GM12875 (cell line): ENCODE results near the gene SIT1.
"Not testable (repeated sequence)": the region's sequence is repeated elsewhere in the genome, so short reads cannot be mapped to it uniquely, and the experiment has no call there.

ENCODE experiments used
- H3K4me3 ChIP-seq: one replicate; pipeline ENCODE4 v1.5.1; 2011; ENCODE audit warnings: low read depth, low read length, control low read depth
- TF ChIP-seq, protein P1 (sequence below): IDR thresholded peaks from 2 replicates; pipeline ENCODE4 v1.5.1; 2011; ENCODE audit warnings: low read depth, mild to moderate bottlenecking, control low read depth, inconsistent platforms, low read length, moderate library complexity, borderline replicate concordance; ENCODE audit not compliant: insufficient read depth

SIT1 gene

DNA sequence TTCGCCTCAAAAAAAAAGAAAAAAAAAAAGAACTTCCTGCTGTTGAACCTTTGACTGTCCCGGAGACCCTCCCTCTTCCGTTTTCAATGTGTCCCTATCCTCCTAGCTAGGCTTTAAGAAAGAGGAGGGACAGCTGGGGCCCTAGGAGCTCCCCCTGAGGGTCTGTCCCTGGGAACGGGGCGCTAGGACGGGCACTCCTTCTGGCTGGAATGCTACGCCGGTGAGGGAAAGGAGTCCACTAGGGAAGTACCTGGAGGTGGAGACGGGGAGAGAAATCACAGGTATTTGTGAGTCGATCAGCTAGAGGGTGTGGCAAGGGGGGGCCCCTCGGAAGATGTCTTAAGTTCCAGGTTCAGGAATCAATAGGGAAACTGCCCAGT, 4.6 kb downstream of the SIT1 start:
- TF ChIP-seq, protein P1, sequence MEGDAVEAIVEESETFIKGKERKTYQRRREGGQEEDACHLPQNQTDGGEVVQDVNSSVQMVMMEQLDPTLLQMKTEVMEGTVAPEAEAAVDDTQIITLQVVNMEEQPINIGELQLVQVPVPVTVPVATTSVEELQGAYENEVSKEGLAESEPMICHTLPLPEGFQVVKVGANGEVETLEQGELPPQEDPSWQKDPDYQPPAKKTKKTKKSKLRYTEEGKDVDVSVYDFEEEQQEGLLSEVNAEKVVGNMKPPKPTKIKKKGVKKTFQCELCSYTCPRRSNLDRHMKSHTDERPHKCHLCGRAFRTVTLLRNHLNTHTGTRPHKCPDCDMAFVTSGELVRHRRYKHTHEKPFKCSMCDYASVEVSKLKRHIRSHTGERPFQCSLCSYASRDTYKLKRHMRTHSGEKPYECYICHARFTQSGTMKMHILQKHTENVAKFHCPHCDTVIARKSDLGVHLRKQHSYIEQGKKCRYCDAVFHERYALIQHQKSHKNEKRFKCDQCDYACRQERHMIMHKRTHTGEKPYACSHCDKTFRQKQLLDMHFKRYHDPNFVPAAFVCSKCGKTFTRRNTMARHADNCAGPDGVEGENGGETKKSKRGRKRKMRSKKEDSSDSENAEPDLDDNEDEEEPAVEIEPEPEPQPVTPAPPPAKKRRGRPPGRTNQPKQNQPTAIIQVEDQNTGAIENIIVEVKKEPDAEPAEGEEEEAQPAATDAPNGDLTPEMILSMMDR: no peak
- H3K4me3 ChIP-seq: peak overlapping the region; percentile 58

DNA sequence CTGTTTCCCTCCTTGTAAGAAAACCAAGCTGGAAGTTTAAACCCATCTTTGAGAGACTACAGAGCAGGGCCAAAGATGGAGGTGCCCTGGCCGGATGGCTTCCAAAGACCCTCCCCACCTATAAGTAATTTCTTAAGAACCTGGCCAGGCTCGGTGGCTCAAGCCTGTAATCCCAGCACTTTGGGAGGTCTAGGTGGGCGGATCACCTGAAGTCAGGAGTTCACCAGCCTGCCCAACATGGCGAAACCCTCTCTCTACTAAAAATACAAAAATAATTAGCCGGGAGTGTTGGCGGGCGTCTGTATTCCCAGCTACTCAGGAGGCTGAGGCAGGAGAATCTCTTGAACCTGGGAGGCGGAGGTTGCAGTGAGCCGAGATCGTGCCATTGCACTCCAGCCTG, 5.0 kb downstream of the SIT1 start:
- H3K4me3 ChIP-seq: peak overlapping the region; percentile 58

DNA sequence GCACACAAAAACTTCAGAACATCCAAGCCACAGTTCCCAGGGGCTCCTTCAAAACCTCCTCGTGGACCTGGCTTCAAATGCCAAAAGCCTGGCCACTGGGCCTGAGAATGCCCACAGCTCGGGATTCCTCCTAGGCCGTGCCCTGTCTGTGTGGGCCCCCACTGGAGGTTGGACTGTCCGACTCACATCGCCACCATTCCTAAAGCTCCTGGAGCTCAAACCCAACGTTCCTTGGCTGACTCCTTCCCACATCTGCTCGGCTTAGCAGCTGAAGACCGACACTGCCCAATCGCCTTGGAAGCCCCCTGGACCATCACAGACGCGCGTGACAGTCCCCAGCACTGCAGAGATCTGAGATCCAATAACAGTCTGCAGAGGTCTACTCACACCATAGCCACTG, 7.7 kb downstream of the SIT1 start:
- no peak overlapping the region for H3K4me3 ChIP-seq
- TF ChIP-seq, protein P1: no peak

DNA sequence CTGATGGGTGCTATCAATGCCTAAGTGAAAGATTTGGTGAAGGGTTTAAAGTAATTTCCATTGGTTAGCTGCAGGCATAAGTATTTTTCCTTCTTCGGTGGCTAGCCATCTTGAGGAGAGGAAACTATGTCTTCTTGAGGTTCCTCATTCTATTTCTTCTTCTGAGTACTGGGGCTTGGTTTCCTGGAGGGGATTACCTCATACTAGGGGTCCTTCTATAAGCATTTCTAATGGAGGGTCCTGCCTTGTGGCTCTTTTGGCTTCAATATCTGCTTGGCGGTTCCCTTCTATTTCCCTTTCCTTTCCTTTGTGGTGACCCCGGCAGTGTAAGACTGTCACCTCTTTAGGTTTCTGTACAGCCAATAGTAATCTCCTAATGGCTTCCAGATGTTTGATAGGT, 9.3 kb downstream of the SIT1 start:
- not testable (repeated sequence) for H3K4me3 ChIP-seq

DNA sequence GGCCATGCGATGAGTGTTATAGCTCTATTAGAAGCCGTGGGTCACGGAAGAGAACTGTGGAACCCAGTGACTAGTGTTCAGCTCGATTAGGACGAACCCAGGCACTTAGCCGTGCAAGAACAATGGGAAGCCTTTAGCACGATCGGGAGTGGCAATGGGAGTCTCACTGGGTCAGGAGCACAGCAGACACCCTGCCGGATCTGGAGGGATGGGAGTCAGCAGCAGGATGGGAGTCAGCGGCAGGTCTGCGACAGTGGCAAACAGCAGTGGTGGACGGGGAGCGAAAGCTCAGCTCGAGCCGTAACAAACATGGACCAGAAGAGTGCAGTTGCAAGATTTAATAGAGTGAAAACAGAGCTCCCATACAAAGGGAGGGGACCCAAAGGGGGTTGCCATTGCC, 10.3 kb downstream of the SIT1 start:
- H3K4me3 ChIP-seq: not testable (repeated sequence)

DNA sequence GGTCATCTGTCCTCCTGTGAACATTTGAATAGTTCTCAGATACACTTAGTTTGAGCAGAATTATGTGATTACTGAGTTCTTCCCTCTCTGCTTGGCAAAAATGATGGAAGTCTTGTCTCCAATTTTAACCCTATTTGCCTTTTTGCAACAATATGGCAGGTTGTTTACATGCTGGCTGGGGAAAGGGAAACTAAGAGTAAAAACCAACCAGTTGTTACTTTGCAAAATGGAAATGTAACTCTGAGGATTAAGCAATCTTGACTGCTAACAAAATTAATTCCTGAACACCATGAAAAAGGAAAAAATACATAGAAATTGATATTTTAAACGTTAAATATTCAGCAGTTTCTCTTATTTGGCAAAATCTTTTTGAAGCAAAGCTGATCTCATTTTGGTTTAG, 11.1 kb downstream of the SIT1 start:
- no peak overlapping the region for H3K4me3 ChIP-seq
- TF ChIP-seq, protein P1: no peak

DNA sequence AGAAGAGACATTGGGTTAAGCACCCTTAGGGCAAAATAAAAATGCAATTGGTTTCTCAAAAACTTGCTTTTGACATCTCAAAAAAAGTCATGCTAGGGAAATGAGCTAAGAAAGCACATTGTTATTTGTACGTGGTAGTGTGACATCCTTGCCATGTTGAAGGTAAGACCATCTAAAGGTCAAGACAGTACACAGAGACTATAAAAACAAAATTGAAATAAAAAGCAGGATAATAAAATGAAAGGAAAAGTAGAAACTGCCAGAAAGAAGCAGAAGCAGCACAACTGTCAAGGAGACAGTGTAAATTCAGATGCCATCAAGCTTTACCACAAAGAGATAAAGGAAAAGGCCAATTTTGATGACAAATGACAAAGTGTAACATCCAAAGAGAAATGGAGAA, 11.5 kb downstream of the SIT1 start:
- H3K4me3 ChIP-seq: not testable (repeated sequence)

DNA sequence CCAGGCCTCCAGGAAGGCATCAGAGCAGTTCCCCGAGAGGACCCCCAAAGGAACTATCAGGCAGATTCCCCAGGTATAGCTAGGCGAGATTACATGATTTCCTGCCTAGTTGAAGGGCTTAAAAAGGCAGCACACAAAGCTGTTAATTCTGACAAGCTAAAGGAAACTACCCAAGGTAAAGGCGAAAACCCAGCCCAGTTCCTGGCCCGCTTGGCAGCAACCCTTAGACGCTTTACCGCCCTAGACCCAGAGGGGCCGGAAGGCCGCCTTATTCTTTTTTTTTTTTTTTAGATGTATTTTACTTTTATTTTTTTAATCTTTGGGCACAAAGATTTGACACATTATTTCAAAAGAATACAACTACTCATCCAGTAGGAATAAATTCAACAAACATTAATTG, 12.0 kb downstream of the SIT1 start:
- not testable (repeated sequence) for H3K4me3 ChIP-seq

DNA sequence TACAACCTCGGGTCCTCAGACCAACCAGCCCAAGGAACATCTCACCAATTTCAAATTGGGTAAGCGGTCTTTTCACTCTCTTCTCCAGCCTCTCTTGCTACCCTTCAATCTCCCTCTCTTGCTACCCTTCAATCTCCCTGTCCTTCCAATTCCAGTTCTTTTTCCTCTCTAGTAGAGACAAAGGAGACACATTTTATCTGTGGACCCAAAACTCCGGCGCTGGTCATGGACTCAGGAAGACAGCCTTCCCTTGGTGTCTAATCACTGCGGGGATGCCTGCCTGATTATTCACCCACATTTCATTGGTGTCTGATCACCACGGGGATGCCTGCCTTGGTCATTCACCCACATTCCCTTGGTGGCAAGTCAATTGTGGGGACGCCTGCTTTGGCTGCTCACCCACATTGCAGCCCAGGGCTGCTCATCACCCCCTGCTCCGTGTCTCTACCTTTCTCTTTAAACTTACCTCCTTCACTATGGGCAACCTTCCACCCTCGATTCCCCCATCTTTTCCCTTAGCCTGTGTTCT, 13.2 kb downstream of the SIT1 start:
- H3K4me3 ChIP-seq: not testable (repeated sequence)

DNA sequence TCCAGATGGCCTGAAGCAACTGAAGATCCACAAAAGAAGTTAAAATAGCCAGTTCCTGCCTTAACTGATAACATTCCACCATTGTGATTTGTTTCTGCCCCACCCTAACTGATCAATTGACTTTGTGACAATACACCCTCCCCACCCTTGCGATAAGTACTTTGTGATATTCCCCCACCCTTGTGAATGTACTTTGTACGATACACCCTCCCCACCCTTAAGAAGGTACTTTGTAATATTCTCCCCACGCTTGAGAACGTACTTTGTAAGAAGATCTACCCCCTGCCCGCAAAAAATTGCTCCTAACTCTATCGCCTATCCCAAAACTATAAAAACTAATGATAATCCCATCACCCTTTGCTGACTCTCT, 13.9 kb downstream of the SIT1 start:
- H3K4me3 ChIP-seq: not testable (repeated sequence)

DNA sequence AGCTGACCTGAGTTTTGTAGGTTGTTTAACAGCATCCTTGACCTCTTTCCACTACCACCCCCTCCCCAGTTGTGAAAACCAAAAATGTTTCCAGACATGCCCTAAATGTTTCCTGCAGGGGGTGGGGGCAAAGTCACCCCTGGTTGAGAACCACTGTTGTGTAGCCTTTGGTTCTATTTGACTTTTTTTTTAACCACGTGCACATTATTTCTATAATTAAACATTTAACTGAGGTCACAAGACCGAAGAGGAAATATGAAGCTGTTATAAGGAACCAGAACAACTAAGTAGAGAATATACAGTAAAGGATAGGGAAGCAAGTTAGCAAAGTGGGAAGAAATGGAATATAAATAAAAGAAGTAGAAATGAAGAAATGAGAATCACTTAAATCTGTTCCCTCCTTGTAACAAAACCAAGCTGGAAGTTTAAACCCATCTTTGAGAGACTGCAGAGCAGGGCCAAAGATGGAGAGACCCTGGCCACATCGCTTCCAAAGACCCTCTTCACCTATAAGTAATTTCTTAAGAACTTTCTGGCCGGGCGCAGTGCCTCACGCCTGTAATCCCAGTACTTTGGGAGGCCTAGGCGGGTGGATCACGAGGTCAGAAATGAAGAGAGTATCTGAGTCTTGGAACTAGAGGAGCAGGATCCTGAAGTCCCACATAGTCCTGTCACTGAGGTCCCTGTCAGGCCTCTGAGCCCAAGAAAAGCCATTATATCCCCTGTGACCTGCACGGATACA, 14.4 kb downstream of the SIT1 start:
- no peak overlapping the region for H3K4me3 ChIP-seq
- TF ChIP-seq, protein P1: no peak
